HEK293 (cell line): Measurements from ENCODE around the gene CCDC136.

Experiments
- CTCF ChIA-PET: fragments of 350-600 bp; formaldehyde crosslinking; extraction: SDS; loops from one replicate; lab custom pipeline; 2021; ENCODE audit warnings: antibody characterized with exemption; lab: Yijun Ruan, JAX
- POLR2A ChIA-PET: fragments of 300-600 bp; formaldehyde crosslinking; extraction: SDS; loops from one replicate; lab custom pipeline; 2020; ENCODE audit warnings: antibody characterized with exemption, inconsistent platforms; lab: Yijun Ruan, JAX
- H3K27ac ChIP-seq: fragments of 200-500 bp; sonication (Bioruptor generic); 2 replicates; pipeline ENCODE4 v1.5.1; 2014; ENCODE audit warnings: low read depth, low read length, control low read depth, inconsistent platforms; ENCODE audit errors: extremely low read depth
- H3K36me3 ChIP-seq, 2 experiments: fragments of 200-500 bp in 1 of 2; sonication (Bioruptor generic) in 1 of 2; 1 replicate in 1 of 2; 2 replicates in 1 of 2; pipeline ENCODE4 v1.5.1; 2014 to 2017; ENCODE audit warnings: inconsistent platforms in 2 of 2, low read length in 2 of 2; ENCODE audit not compliant: control insufficient read depth in 2 of 2, insufficient read depth in 1 of 2
- H3K4me1 ChIP-seq: fragments of 200-500 bp; sonication (Bioruptor generic); 2 replicates; pipeline ENCODE4 v1.5.1; 2014; ENCODE audit warnings: mild to moderate bottlenecking, low read length, inconsistent platforms; ENCODE audit not compliant: control insufficient read depth, insufficient read depth
- H3K4me3 ChIP-seq: 2 replicates; pipeline ENCODE4 v1.5.1; 2011; ENCODE audit warnings: low read depth, mild to moderate bottlenecking, control low read depth, low read length, moderate library complexity
- H3K9me3 ChIP-seq: fragments of 200-500 bp; sonication (Bioruptor generic); 2 replicates; pipeline ENCODE4 v1.5.1; 2014; ENCODE audit warnings: low read depth, low read length, inconsistent platforms; ENCODE audit not compliant: control insufficient read depth, insufficient read depth
- CTCF ChIP-seq: fragments of 450-650 bp; formaldehyde crosslinking; IDR thresholded peaks from 2 replicates; pipeline ENCODE4 v1.5.1; 2016; ENCODE audit warnings: missing biosample characterization, missing genetic modification characterization
- HOXA7 ChIP-seq: sonication (generic); formaldehyde crosslinking; IDR thresholded peaks from 2 replicates; pipeline ENCODE4 v1.8.1; 2022; ENCODE audit warnings: missing genetic modification reagents, borderline replicate concordance
- KLF1 ChIP-seq: fragments of 450-650 bp; formaldehyde crosslinking; IDR thresholded peaks from 2 replicates; pipeline ENCODE4 v1.5.1; 2016; ENCODE audit warnings: missing biosample characterization, missing genetic modification characterization
- PRDM10 ChIP-seq: fragments of 450-650 bp; formaldehyde crosslinking; IDR thresholded peaks from 2 replicates; pipeline ENCODE4 v1.5.1; 2016; ENCODE audit warnings: missing biosample characterization, missing genetic modification characterization
- ZBTB17 ChIP-seq: fragments of 450-650 bp; formaldehyde crosslinking; IDR thresholded peaks from 2 replicates; pipeline ENCODE4 v1.5.1; 2016; ENCODE audit warnings: missing biosample characterization, missing genetic modification characterization
- ZBTB8A ChIP-seq: fragments of 450-650 bp; formaldehyde crosslinking; IDR thresholded peaks from 2 replicates; pipeline ENCODE4 v1.5.1; 2016; ENCODE audit warnings: missing biosample characterization, missing genetic modification characterization
- ZEB2 ChIP-seq: fragments of 450-650 bp; formaldehyde crosslinking; IDR thresholded peaks from 2 replicates; pipeline ENCODE4 v1.5.1; 2016; ENCODE audit warnings: missing biosample characterization, missing genetic modification characterization
- ZFP37 ChIP-seq: fragments of 450-650 bp; formaldehyde crosslinking; IDR thresholded peaks from 2 replicates; pipeline ENCODE4 v1.5.1; 2016; ENCODE audit warnings: missing biosample characterization, missing genetic modification characterization
- ZFP41 ChIP-seq: fragments of 450-650 bp; formaldehyde crosslinking; IDR thresholded peaks from 2 replicates; pipeline ENCODE4 v1.5.1; 2016; ENCODE audit warnings: missing biosample characterization, missing genetic modification characterization, borderline replicate concordance
- ZFP69B ChIP-seq: fragments of 450-650 bp; formaldehyde crosslinking; IDR thresholded peaks from 2 replicates; pipeline ENCODE4 v1.5.1; 2016; ENCODE audit warnings: missing biosample characterization, missing genetic modification characterization
- ZNF114 ChIP-seq: fragments of 450-650 bp; formaldehyde crosslinking; IDR thresholded peaks from 2 replicates; pipeline ENCODE4 v1.5.0; 2017; ENCODE audit warnings: missing biosample characterization, missing genetic modification characterization
- ZNF169 ChIP-seq: fragments of 450-650 bp; formaldehyde crosslinking; IDR thresholded peaks from 2 replicates; pipeline ENCODE4 v1.5.1; 2016; ENCODE audit warnings: missing biosample characterization, missing genetic modification characterization
- ZNF24 ChIP-seq: fragments of 450-650 bp; formaldehyde crosslinking; IDR thresholded peaks from 2 replicates; pipeline ENCODE4 v1.5.1; 2016; ENCODE audit warnings: missing biosample characterization, missing genetic modification characterization
- ZNF311 ChIP-seq: fragments of 450-650 bp; formaldehyde crosslinking; IDR thresholded peaks from 2 replicates; pipeline ENCODE4 v1.5.1; 2017; ENCODE audit warnings: missing biosample characterization, missing genetic modification characterization, borderline replicate concordance
- ZNF350 ChIP-seq: fragments of 450-650 bp; formaldehyde crosslinking; IDR thresholded peaks from 2 replicates; pipeline ENCODE4 v1.5.0; 2017; ENCODE audit warnings: missing biosample characterization, mild to moderate bottlenecking, missing genetic modification characterization
- ZNF398 ChIP-seq: fragments of 450-650 bp; formaldehyde crosslinking; IDR thresholded peaks from 2 replicates; pipeline ENCODE4 v1.5.1; 2017; ENCODE audit warnings: missing biosample characterization, missing genetic modification characterization
- ZNF521 ChIP-seq: fragments of 450-650 bp; formaldehyde crosslinking; IDR thresholded peaks from 2 replicates; pipeline ENCODE4 v1.5.1; 2017; ENCODE audit warnings: missing biosample characterization, mild to moderate bottlenecking, missing genetic modification characterization
- ZNF660 ChIP-seq: fragments of 450-650 bp; IDR thresholded peaks from 2 replicates; pipeline ENCODE4 v1.5.1; 2018; ENCODE audit warnings: missing biosample characterization, mild to moderate bottlenecking, missing genetic modification characterization

Gene CCDC136

GRCh38 chr7:128836729-128837348, 45.1 kb downstream of the CCDC136 start:
- ChIA-PET CTCF (interaction anchor here (0.8 kb wide), 1 partner anchor 27 kb away, joined by 3 read pairs; no protein-coding TSS in a partner anchor), POLR2A (no interaction called here)
- peaks cover 0 to 73% of the 10 kb centered on the region in 2 experiments; a peak in 1 of 3 replicates for H3K36me3 ChIP-seq

More at GRCh38 chr7:128836729-128837348, 45.1 kb downstream of the CCDC136 start:
- H3K4me3 ChIP-seq, result no peak overlapping the region
- no peaks in the 10 kb centered on the region for H3K9me3 ChIP-seq
- H3K27ac ChIP-seq, result no peak overlapping the region
- TF ChIP-seq ZFP69B (tag by site-specific recombination) (no peak), KLF1 (tag by site-specific recombination) (no peak), ZFP37 (no peak), ZFP41 (tag by site-specific recombination) (no peak), ZNF311 (tag by site-specific recombination) (no peak), ZBTB8A (tag by site-specific recombination) (no peak), ZNF521 (tag by site-specific recombination) (no peak), ZNF660 (tag by site-specific recombination) (no peak), ZNF114 (tag by site-specific recombination) (no peak), ZEB2 (tag by site-specific recombination) (no peak), PRDM10 (tag by site-specific recombination) (no peak), ZNF169 (no peak), ZNF398 (tag by site-specific recombination) (no peak), ZNF350 (no peak), HOXA7 (CRISPR knock-in tag) (no peak), ZBTB17 (tag by site-specific recombination) (no peak), ZNF24 (tag by site-specific recombination) (no peak), CTCF (tag by site-specific recombination) (no peak)
- H3K4me1 ChIP-seq, result no peaks in the 10 kb centered on the region
